Loucy (cell line): ENCODE results near the gene SLC38A1.

Source experiments
- H2AFZ ChIP-seq: fragments of 200-600 bp; sonication (generic); 2 replicates; pipeline ENCODE4 v1.6.0; 2016; ENCODE audit warnings: antibody characterized with exemption, mild to moderate bottlenecking, low read length, moderate library complexity
- H3F3A ChIP-seq: fragments of 200-600 bp; 2 replicates; pipeline ENCODE4 v1.6.0; 2016; ENCODE audit warnings: antibody characterized with exemption, low read depth, mild to moderate bottlenecking
- H3K27me3 ChIP-seq: fragments of 200-600 bp; sonication (generic); 2 replicates; pipeline ENCODE4 v1.6.1; 2014; ENCODE audit warnings: low read length, mild to moderate bottlenecking; ENCODE audit not compliant: insufficient read depth, poor library complexity, severe bottlenecking
- H3K36me3 ChIP-seq: fragments of 200-600 bp; sonication (generic); 2 replicates; pipeline ENCODE4 v1.6.1; 2016; ENCODE audit warnings: low read length; ENCODE audit not compliant: insufficient read depth
- H3K4me1 ChIP-seq: fragments of 200-600 bp; sonication (generic); 2 replicates; pipeline ENCODE4 v1.5.1; 2014; ENCODE audit warnings: low read length, mild to moderate bottlenecking; ENCODE audit not compliant: insufficient read depth, poor library complexity, severe bottlenecking
- H3K4me2 ChIP-seq: fragments of 200-600 bp; sonication (generic); 2 replicates; pipeline ENCODE4 v1.6.0; 2014; ENCODE audit warnings: antibody characterized with exemption, low read length, low read depth, mild to moderate bottlenecking; ENCODE audit not compliant: poor library complexity, severe bottlenecking
- H3K4me3 ChIP-seq: fragments of 200-600 bp; sonication (generic); 2 replicates; pipeline ENCODE4 v1.5.1; 2014; ENCODE audit warnings: low read length, mild to moderate bottlenecking, mixed read lengths; ENCODE audit not compliant: poor library complexity, severe bottlenecking
- H3K79me2 ChIP-seq: fragments of 200-600 bp; sonication (generic); 2 replicates; pipeline ENCODE4 v1.6.1; 2014; ENCODE audit warnings: low read length; ENCODE audit not compliant: insufficient read depth
- H3K9ac ChIP-seq: fragments of 200-600 bp; sonication (generic); 2 replicates; pipeline ENCODE4 v1.6.0; 2014; ENCODE audit warnings: mild to moderate bottlenecking, low read depth, low read length, moderate library complexity; ENCODE audit not compliant: poor library complexity, severe bottlenecking
- H3K9me2 ChIP-seq: fragments of 200-600 bp; sonication (generic); replicated peaks from 2 replicates; pipeline ENCODE4 v1.6.1; 2016; ENCODE audit warnings: low read depth, low read length, mixed read lengths
- H3K9me3 ChIP-seq: fragments of 200-600 bp; sonication (generic); 2 replicates; pipeline ENCODE4 v1.6.1; 2014; ENCODE audit warnings: mild to moderate bottlenecking, antibody characterized with exemption, low read length, low read depth; ENCODE audit not compliant: insufficient read depth
- H4K20me1 ChIP-seq: fragments of 200-600 bp; sonication (generic); 2 replicates; pipeline ENCODE4 v1.6.0; 2014; ENCODE audit warnings: antibody characterized with exemption, low read length, mild to moderate bottlenecking; ENCODE audit not compliant: insufficient read depth, poor library complexity, severe bottlenecking
- CTCF ChIP-seq: fragments of 200-600 bp; sonication (generic); conservative IDR thresholded peaks from 2 replicates; pipeline ENCODE4 v1.5.1; 2014; ENCODE audit warnings: mild to moderate bottlenecking, antibody characterized with exemption, low read length
- EZH2phosphoT487 ChIP-seq: fragments of 200-600 bp; IDR thresholded peaks from 2 replicates; pipeline ENCODE4 v1.6.1; 2018; ENCODE audit warnings: antibody characterized with exemption, mild to moderate bottlenecking, moderate library complexity, borderline replicate concordance

Gene SLC38A1

GRCh38 chr12:46242569-46242968 lies 26.3 kb downstream of the SLC38A1 start:
- Histone ChIP-seq H3K36me3 (peaks cover 65% of the 10 kb centered on the region), H3K9ac (no peak overlapping the region), H3K79me2 (peaks cover 95% of the 10 kb centered on the region), H3K4me1 (peaks cover 3% of the 10 kb centered on the region), H3K9me3 (no peaks in the 10 kb centered on the region), H3K4me3 (no peak overlapping the region), H3K4me2 (no peak overlapping the region), H3K27me3 (no peaks in the 10 kb centered on the region), H4K20me1 (peaks cover 64% of the 10 kb centered on the region), H3K9me2 (no peaks in the 10 kb centered on the region), H3F3A (no peaks in the 10 kb centered on the region), H2AFZ (no peak overlapping the region)
- no peak for TF ChIP-seq EZH2phosphoT487
- TF ChIP-seq CTCF = no peak

- H2AFZ ChIP-seq = no peak overlapping the region
- peaks cover 4% of the 10 kb centered on the region for H3K4me1 ChIP-seq
- no peaks in the 10 kb centered on the region for H3K27me3 ChIP-seq
- no peaks in the 10 kb centered on the region for H3F3A ChIP-seq
- no peaks in the 10 kb centered on the region for H3K9me3 ChIP-seq
- no peaks in the 10 kb centered on the region for H3K9me2 ChIP-seq
- H3K36me3 ChIP-seq = peaks cover 71% of the 10 kb centered on the region
- no peak overlapping the region for H3K4me2 ChIP-seq
- H3K79me2 ChIP-seq = peaks cover 95% of the 10 kb centered on the region
- H3K9ac ChIP-seq = no peak overlapping the region
- no peak for TF ChIP-seq EZH2phosphoT487
- no peak for TF ChIP-seq CTCF
- peaks cover 76% of the 10 kb centered on the region for H4K20me1 ChIP-seq
- no peak overlapping the region for H3K4me3 ChIP-seq
Measured at GRCh38 chr12:46240436-46240835, 28.4 kb downstream of the SLC38A1 start.

- TF ChIP-seq CTCF (no peak), EZH2phosphoT487 (no peak)
- Histone ChIP-seq H2AFZ (no peak overlapping the region), H3K9ac (no peak overlapping the region), H4K20me1 (peaks cover 74% of the 10 kb centered on the region), H3K4me3 (no peak overlapping the region), H3F3A (no peaks in the 10 kb centered on the region), H3K4me1 (peaks cover 15% of the 10 kb centered on the region), H3K4me2 (no peak overlapping the region), H3K79me2 (peaks cover 93% of the 10 kb centered on the region), H3K27me3 (no peaks in the 10 kb centered on the region), H3K9me2 (no peaks in the 10 kb centered on the region), H3K9me3 (no peaks in the 10 kb centered on the region), H3K36me3 (peaks cover 76% of the 10 kb centered on the region)
Measured at GRCh38 chr12:46238821-46239220, 30.0 kb downstream of the SLC38A1 start.
